BLaER1 (cell line): ENCODE measurements around the gene DDX42.
A peak's percentile ranks its signal among the peaks of the same experiment; 100 is the strongest.
"Not testable (repeated sequence)": the region's sequence is repeated elsewhere in the genome, so short reads cannot be mapped to it uniquely, and the experiment has no call there.

Experiments
- H3K27ac ChIP-seq: shearing (Covaris generic); formaldehyde crosslinking; 2 replicates; pipeline ENCODE4 v1.8.1; 2022
- H3K27me3 ChIP-seq: shearing (Covaris generic); formaldehyde crosslinking; 2 replicates; pipeline ENCODE4 v1.8.1; 2022
- H3K36me3 ChIP-seq: shearing (Covaris generic); formaldehyde crosslinking; 2 replicates; pipeline ENCODE4 v1.8.1; 2022
- H3K4me1 ChIP-seq: shearing (Covaris generic); formaldehyde crosslinking; 2 replicates; pipeline ENCODE4 v1.8.1; 2022
- H3K4me2 ChIP-seq: shearing (Covaris generic); formaldehyde crosslinking; 2 replicates; pipeline ENCODE4 v1.8.1; 2022
- H3K4me3 ChIP-seq: shearing (Covaris generic); formaldehyde crosslinking; 2 replicates; pipeline ENCODE4 v1.8.1; 2022
- H3K9ac ChIP-seq: shearing (Covaris generic); formaldehyde crosslinking; 2 replicates; pipeline ENCODE4 v1.8.1; 2022
- H3K9me3 ChIP-seq: shearing (Covaris generic); formaldehyde crosslinking; 2 replicates; pipeline ENCODE4 v1.8.1; 2022
- H4K20me1 ChIP-seq: shearing (Covaris generic); formaldehyde crosslinking; 2 replicates; pipeline ENCODE4 v1.8.1; 2022
- Cebpa-rat ChIP-seq: shearing (Covaris generic); IDR thresholded peaks from 2 replicates; pipeline ENCODE4 v1.8.1; 2022

Gene DDX42

GRCh38 chr17:63775420-63775819, 1.4 kb downstream of the DDX42 start:
- Histone ChIP-seq H3K9me3 (no peaks in the 10 kb centered on the region), H4K20me1 (peaks cover 91% of the 10 kb centered on the region), H3K9ac (peak overlapping the region; percentile 97), H3K27me3 (no peaks in the 10 kb centered on the region), H3K4me2 (peak overlapping the region; percentile 91), H3K4me1 (peaks cover 48% of the 10 kb centered on the region), H3K4me3 (peak overlapping the region; percentile 91), H3K36me3 (peaks cover 49% of the 10 kb centered on the region), H3K27ac (peak overlapping the region; percentile 95)
- TF ChIP-seq Cebpa-rat: no peak

GRCh38 chr17:63780507-63780906, 6.5 kb downstream of the DDX42 start:
- no peak overlapping the region for H3K27ac ChIP-seq
- H4K20me1 ChIP-seq: peaks cover 100% of the 10 kb centered on the region
- H3K4me2 ChIP-seq: no peak overlapping the region
- no peak overlapping the region for H3K9ac ChIP-seq
- H3K27me3 ChIP-seq: no peaks in the 10 kb centered on the region
- peaks cover 87% of the 10 kb centered on the region for H3K36me3 ChIP-seq
- no peak overlapping the region for H3K4me3 ChIP-seq
- no peak for TF ChIP-seq Cebpa-rat
- no peaks in the 10 kb centered on the region for H3K9me3 ChIP-seq
- peaks cover 20% of the 10 kb centered on the region for H3K4me1 ChIP-seq

GRCh38 chr17:63780928-63781327, 7.0 kb downstream of the DDX42 start:
- no peak overlapping the region for H3K4me3 ChIP-seq
- H3K27ac ChIP-seq: no peak overlapping the region

GRCh38 chr17:63783522-63783921, 9.6 kb downstream of the DDX42 start:
- peaks cover 89% of the 10 kb centered on the region for H3K36me3 ChIP-seq
- no peak overlapping the region for H3K4me3 ChIP-seq
- no peak overlapping the region for H3K9ac ChIP-seq
- TF ChIP-seq Cebpa-rat: no peak
- H3K4me1 ChIP-seq: no peaks in the 10 kb centered on the region
- H3K27ac ChIP-seq: no peak overlapping the region
- H4K20me1 ChIP-seq: peaks cover 100% of the 10 kb centered on the region
- H3K4me2 ChIP-seq: no peak overlapping the region
- no peaks in the 10 kb centered on the region for H3K27me3 ChIP-seq
- H3K9me3 ChIP-seq: no peaks in the 10 kb centered on the region

More at GRCh38 chr17:63780928-63781327, 7.0 kb downstream of the DDX42 start:
- no peak for TF ChIP-seq Cebpa-rat
- Histone ChIP-seq H3K36me3 (peaks cover 89% of the 10 kb centered on the region), H3K27me3 (no peaks in the 10 kb centered on the region), H3K4me2 (no peak overlapping the region), H3K4me1 (peaks cover 16% of the 10 kb centered on the region), H4K20me1 (peaks cover 100% of the 10 kb centered on the region), H3K9ac (no peak overlapping the region), H3K9me3 (no peaks in the 10 kb centered on the region)

- no peak overlapping the region for H3K27ac ChIP-seq
- H3K9ac ChIP-seq: no peak overlapping the region
- TF ChIP-seq Cebpa-rat: no peak
- peaks cover 89% of the 10 kb centered on the region for H3K36me3 ChIP-seq
- H3K4me3 ChIP-seq: no peak overlapping the region
- H3K4me2 ChIP-seq: no peak overlapping the region
- no peaks in the 10 kb centered on the region for H3K27me3 ChIP-seq
- H4K20me1 ChIP-seq: peaks cover 100% of the 10 kb centered on the region
- no peaks in the 10 kb centered on the region for H3K9me3 ChIP-seq
- H3K4me1 ChIP-seq: no peaks in the 10 kb centered on the region
Measured at GRCh38 chr17:63785556-63785955, 11.6 kb downstream of the DDX42 start.

GRCh38 chr17:63786117-63786516, 12.1 kb downstream of the DDX42 start:
- Histone ChIP-seq H3K9ac (no peak overlapping the region), H3K9me3 (no peaks in the 10 kb centered on the region), H3K4me3 (no peak overlapping the region), H3K36me3 (peaks cover 88% of the 10 kb centered on the region), H3K27ac (no peak overlapping the region), H3K4me1 (no peaks in the 10 kb centered on the region), H3K4me2 (no peak overlapping the region), H3K27me3 (no peaks in the 10 kb centered on the region), H4K20me1 (peaks cover 100% of the 10 kb centered on the region)
- TF ChIP-seq Cebpa-rat: no peak

GRCh38 chr17:63786971-63787711, 13.2 kb downstream of the DDX42 start:
- Histone ChIP-seq H3K9ac (no peak overlapping the region), H3K4me1 (no peaks in the 10 kb centered on the region), H3K36me3 (peaks cover 90% of the 10 kb centered on the region), H3K9me3 (no peaks in the 10 kb centered on the region), H3K4me2 (no peak overlapping the region), H3K4me3 (no peak overlapping the region), H4K20me1 (peaks cover 100% of the 10 kb centered on the region), H3K27ac (no peak overlapping the region), H3K27me3 (no peaks in the 10 kb centered on the region)
- TF ChIP-seq Cebpa-rat: no peak

- no peak for TF ChIP-seq Cebpa-rat
- H3K9ac ChIP-seq: peak overlapping the region; percentile 41; the same call in 1 of the 2 replicates
- H3K4me2 ChIP-seq: no peak overlapping the region
- no peak overlapping the region for H3K27ac ChIP-seq
- H4K20me1 ChIP-seq: peaks cover 98% of the 10 kb centered on the region
- no peaks in the 10 kb centered on the region for H3K9me3 ChIP-seq
- H3K36me3 ChIP-seq: peaks cover 97% of the 10 kb centered on the region
- no peaks in the 10 kb centered on the region for H3K27me3 ChIP-seq
- H3K4me1 ChIP-seq: no peaks in the 10 kb centered on the region
- no peak overlapping the region for H3K4me3 ChIP-seq
Measured at GRCh38 chr17:63790057-63790456, 16.1 kb downstream of the DDX42 start.

GRCh38 chr17:63792055-63792729, 18.2 kb downstream of the DDX42 start:
- Histone ChIP-seq H3K9me3 (no peaks in the 10 kb centered on the region), H3K27ac (no peak overlapping the region), H3K4me2 (no peak overlapping the region), H3K4me3 (no peak overlapping the region), H3K36me3 (peaks cover 98% of the 10 kb centered on the region), H4K20me1 (peaks cover 98% of the 10 kb centered on the region), H3K4me1 (no peaks in the 10 kb centered on the region), H3K9ac (no peak overlapping the region), H3K27me3 (no peaks in the 10 kb centered on the region)
- TF ChIP-seq Cebpa-rat: no peak

- not testable (repeated sequence) for H3K4me1 ChIP-seq, H3K9ac ChIP-seq, H3K4me3 ChIP-seq, H3K9me3 ChIP-seq, H3K4me2 ChIP-seq, H3K27ac ChIP-seq, H3K27me3 ChIP-seq
- Histone ChIP-seq H4K20me1 (peaks cover 88% of the 10 kb centered on the region), H3K36me3 (peaks cover 99% of the 10 kb centered on the region)
Measured at GRCh38 chr17:63796375-63796774, 22.4 kb downstream of the DDX42 start.
